HepG2 (cell line): ENCODE results near the gene RPS6KB1. TPM values are rescaled to one million over a fixed set of nuclear protein-coding genes. Genes with fewer than 3 reads are reported as not detected.

ENCODE experiments used
- EZH2 ChIP-seq: conservative IDR thresholded peaks from 2 replicates; pipeline ENCODE4 v1.6.1; 2012; ENCODE audit warnings: mild to moderate bottlenecking, low read depth, low read length, moderate library complexity
- ISL2 ChIP-seq: sonication (generic); formaldehyde crosslinking; IDR thresholded peaks from 2 replicates; pipeline ENCODE4 v1.5.0; 2020; ENCODE audit warnings: missing genetic modification reagents
- JARID2 ChIP-seq: sonication (generic); formaldehyde crosslinking; IDR thresholded peaks from 2 replicates; pipeline ENCODE4 v1.8.1; 2023; ENCODE audit warnings: missing genetic modification reagents, inconsistent platforms; ENCODE audit not compliant: insufficient replicate concordance
- MEF2D ChIP-seq: sonication (generic); formaldehyde crosslinking; IDR thresholded peaks from 2 replicates; pipeline ENCODE4 v1.5.1; 2020; ENCODE audit warnings: mild to moderate bottlenecking, missing genetic modification reagents
- MIER3 ChIP-seq: IDR thresholded peaks from 2 replicates; pipeline ENCODE4 v1.6.1; 2016; ENCODE audit warnings: missing compliant biosample characterization, borderline replicate concordance
- NFYB ChIP-seq: sonication (generic); formaldehyde crosslinking; IDR thresholded peaks from 2 replicates; pipeline ENCODE4 v1.4.0; 2020; ENCODE audit warnings: missing genetic modification reagents
- PAF1 ChIP-seq: IDR thresholded peaks from 2 replicates; pipeline ENCODE4 v1.6.1; 2016; ENCODE audit warnings: missing genetic modification reagents, missing compliant biosample characterization
- RAD21 ChIP-seq: fragments of 450-650 bp; formaldehyde crosslinking; IDR thresholded peaks from 2 replicates; pipeline ENCODE4 v1.5.0; 2020; ENCODE audit warnings: mild to moderate bottlenecking
- ZNF614 ChIP-seq: IDR thresholded peaks from 2 replicates; pipeline ENCODE4 v1.6.1; 2018; ENCODE audit warnings: missing biosample characterization, missing genetic modification reagents, inconsistent platforms, borderline replicate concordance
- ZNF670 ChIP-seq: sonication (generic); formaldehyde crosslinking; IDR thresholded peaks from 2 replicates; pipeline ENCODE4 v1.8.0; 2022; ENCODE audit warnings: mild to moderate bottlenecking, missing genetic modification reagents, borderline replicate concordance
- polyA plus RNA-seq, 8 experiments: library from polyadenylated mRNA; depleted of rRNA in 3 of 8; stranded (reverse) in 7 of 8; unstranded in 1 of 8; fragments of >200 nt; fragmentation: Illumina TruSeq in 4 of 8; extraction: Trizol in 4 of 8; gene quantifications; 2 replicates each; pipeline versions ENCODE4 v1.2.1 to v1.2.3, GENCODE V29; 2011 to 2016; ENCODE audit warnings: low read depth in 4 of 8, missing spikeins in 1 of 8, mixed read lengths in 1 of 8; ENCODE audit not compliant: insufficient read depth in 1 of 8
- total RNA-seq, 5 experiments: library from RNA; depleted of rRNA; stranded (reverse); fragments of >200 nt; fragmentation: Illumina TruSeq; extraction: Trizol; gene quantifications; 2 replicates each; pipeline ENCODE4 v1.2.3, GENCODE V29; 2016; ENCODE audit warnings: low read depth in 1 of 5
- TF ChIP-seq, protein P1 (sequence below): sonication (generic); formaldehyde crosslinking; IDR thresholded peaks from 2 replicates; pipeline ENCODE4 v1.4.0; 2020; ENCODE audit warnings: missing genetic modification reagents
- TF ChIP-seq, protein P2 (sequence below): sonication (generic); formaldehyde crosslinking; IDR thresholded peaks from 2 replicates; pipeline ENCODE4 v1.4.0; 2020; ENCODE audit warnings: missing genetic modification reagents, borderline replicate concordance
- TF ChIP-seq, protein P3 (sequence below): sonication (generic); formaldehyde crosslinking; IDR thresholded peaks from 2 replicates; pipeline ENCODE4 v1.4.0; 2020; ENCODE audit warnings: missing genetic modification reagents, borderline replicate concordance
- TF ChIP-seq, protein P4 (sequence below): IDR thresholded peaks from 2 replicates; pipeline ENCODE4 v1.6.1; 2012; ENCODE audit warnings: low read length, improper control_type of control experiment
- TF ChIP-seq, protein P5 (sequence below): IDR thresholded peaks from 2 replicates; pipeline ENCODE4 v1.6.1; 2012; ENCODE audit warnings: low read depth, low read length, improper control_type of control experiment

RPS6KB1 gene
- total and polyA plus RNA-seq, 2 of the 13 experiments (the other 11 are each of a cell fraction or from before 2014, with no cell fraction given), result 16.5 to 42.2 TPM

DNA sequence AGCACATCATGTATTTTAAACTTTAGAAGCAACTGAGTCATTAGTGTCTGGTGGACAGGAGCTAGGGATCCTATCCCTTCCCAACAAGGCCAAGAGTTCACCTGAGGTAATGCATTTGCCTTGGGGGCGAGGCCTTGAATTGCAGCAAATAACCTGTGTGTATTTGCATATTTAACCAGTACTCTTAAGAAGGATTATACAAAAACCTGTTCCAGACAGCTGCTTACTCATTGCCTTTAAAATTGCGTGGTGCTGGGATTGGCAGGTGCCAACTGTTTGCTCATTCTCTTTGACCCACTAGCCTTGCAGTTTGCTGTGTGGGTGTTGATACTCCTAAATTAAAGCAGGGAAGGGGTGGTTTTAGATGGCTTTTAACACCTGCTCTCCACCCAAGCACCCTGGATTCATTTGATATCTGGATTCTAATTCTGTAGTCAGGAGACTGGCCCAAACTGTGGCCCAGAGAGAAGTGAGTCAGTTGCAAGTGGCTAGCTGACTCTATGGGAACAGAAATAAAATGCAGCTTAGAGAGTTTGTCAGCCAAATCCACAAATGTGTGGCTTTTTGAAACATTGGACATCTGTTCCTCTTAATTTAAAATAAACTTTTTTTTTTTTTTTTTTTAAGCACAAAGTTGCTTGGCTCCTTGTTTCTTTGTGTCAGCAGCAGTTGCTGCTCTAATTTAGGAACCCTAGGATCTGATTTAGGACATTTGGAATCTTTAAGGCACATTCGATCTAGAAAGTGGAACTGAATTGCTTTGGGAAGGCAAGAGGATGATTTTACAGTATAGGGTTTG lies 47.1 kb upstream of the RPS6KB1 start (continued):
- TF ChIP-seq, protein P1, sequence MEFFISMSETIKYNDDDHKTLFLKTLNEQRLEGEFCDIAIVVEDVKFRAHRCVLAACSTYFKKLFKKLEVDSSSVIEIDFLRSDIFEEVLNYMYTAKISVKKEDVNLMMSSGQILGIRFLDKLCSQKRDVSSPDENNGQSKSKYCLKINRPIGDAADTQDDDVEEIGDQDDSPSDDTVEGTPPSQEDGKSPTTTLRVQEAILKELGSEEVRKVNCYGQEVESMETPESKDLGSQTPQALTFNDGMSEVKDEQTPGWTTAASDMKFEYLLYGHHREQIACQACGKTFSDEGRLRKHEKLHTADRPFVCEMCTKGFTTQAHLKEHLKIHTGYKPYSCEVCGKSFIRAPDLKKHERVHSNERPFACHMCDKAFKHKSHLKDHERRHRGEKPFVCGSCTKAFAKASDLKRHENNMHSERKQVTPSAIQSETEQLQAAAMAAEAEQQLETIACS (CRISPR knock-in tag), result no peak
- no peak for TF ChIP-seq RAD21 (CRISPR knock-in tag)
- TF ChIP-seq ZNF614 (CRISPR knock-in tag), result peak; percentile 58; the same call in 1 of the 2 replicates
- no peak for TF ChIP-seq ISL2 (CRISPR knock-in tag)
- no peak; the same call in 1 of the 2 replicates for TF ChIP-seq NFYB
- TF ChIP-seq, protein P2, sequence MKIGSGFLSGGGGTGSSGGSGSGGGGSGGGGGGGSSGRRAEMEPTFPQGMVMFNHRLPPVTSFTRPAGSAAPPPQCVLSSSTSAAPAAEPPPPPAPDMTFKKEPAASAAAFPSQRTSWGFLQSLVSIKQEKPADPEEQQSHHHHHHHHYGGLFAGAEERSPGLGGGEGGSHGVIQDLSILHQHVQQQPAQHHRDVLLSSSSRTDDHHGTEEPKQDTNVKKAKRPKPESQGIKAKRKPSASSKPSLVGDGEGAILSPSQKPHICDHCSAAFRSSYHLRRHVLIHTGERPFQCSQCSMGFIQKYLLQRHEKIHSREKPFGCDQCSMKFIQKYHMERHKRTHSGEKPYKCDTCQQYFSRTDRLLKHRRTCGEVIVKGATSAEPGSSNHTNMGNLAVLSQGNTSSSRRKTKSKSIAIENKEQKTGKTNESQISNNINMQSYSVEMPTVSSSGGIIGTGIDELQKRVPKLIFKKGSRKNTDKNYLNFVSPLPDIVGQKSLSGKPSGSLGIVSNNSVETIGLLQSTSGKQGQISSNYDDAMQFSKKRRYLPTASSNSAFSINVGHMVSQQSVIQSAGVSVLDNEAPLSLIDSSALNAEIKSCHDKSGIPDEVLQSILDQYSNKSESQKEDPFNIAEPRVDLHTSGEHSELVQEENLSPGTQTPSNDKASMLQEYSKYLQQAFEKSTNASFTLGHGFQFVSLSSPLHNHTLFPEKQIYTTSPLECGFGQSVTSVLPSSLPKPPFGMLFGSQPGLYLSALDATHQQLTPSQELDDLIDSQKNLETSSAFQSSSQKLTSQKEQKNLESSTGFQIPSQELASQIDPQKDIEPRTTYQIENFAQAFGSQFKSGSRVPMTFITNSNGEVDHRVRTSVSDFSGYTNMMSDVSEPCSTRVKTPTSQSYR (CRISPR knock-in tag), result 0 out of 2 replicates have a peak, but pooled peaks have one; percentile 51
- TF ChIP-seq JARID2, result no peak
- TF ChIP-seq, protein P3, sequence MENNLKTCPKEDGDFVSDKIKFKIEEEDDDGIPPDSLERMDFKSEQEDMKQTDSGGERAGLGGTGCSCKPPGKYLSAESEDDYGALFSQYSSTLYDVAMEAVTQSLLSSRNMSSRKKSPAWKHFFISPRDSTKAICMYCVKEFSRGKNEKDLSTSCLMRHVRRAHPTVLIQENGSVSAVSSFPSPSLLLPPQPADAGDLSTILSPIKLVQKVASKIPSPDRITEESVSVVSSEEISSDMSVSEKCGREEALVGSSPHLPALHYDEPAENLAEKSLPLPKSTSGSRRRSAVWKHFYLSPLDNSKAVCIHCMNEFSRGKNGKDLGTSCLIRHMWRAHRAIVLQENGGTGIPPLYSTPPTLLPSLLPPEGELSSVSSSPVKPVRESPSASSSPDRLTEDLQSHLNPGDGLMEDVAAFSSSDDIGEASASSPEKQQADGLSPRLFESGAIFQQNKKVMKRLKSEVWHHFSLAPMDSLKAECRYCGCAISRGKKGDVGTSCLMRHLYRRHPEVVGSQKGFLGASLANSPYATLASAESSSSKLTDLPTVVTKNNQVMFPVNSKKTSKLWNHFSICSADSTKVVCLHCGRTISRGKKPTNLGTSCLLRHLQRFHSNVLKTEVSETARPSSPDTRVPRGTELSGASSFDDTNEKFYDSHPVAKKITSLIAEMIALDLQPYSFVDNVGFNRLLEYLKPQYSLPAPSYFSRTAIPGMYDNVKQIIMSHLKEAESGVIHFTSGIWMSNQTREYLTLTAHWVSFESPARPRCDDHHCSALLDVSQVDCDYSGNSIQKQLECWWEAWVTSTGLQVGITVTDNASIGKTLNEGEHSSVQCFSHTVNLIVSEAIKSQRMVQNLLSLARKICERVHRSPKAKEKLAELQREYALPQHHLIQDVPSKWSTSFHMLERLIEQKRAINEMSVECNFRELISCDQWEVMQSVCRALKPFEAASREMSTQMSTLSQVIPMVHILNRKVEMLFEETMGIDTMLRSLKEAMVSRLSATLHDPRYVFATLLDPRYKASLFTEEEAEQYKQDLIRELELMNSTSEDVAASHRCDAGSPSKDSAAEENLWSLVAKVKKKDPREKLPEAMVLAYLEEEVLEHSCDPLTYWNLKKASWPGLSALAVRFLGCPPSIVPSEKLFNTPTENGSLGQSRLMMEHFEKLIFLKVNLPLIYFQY (CRISPR knock-in tag), result no peak
- TF ChIP-seq ZNF670, result 0 out of 2 replicates have a peak, but pooled peaks have one; percentile 46
- TF ChIP-seq, protein P4, sequence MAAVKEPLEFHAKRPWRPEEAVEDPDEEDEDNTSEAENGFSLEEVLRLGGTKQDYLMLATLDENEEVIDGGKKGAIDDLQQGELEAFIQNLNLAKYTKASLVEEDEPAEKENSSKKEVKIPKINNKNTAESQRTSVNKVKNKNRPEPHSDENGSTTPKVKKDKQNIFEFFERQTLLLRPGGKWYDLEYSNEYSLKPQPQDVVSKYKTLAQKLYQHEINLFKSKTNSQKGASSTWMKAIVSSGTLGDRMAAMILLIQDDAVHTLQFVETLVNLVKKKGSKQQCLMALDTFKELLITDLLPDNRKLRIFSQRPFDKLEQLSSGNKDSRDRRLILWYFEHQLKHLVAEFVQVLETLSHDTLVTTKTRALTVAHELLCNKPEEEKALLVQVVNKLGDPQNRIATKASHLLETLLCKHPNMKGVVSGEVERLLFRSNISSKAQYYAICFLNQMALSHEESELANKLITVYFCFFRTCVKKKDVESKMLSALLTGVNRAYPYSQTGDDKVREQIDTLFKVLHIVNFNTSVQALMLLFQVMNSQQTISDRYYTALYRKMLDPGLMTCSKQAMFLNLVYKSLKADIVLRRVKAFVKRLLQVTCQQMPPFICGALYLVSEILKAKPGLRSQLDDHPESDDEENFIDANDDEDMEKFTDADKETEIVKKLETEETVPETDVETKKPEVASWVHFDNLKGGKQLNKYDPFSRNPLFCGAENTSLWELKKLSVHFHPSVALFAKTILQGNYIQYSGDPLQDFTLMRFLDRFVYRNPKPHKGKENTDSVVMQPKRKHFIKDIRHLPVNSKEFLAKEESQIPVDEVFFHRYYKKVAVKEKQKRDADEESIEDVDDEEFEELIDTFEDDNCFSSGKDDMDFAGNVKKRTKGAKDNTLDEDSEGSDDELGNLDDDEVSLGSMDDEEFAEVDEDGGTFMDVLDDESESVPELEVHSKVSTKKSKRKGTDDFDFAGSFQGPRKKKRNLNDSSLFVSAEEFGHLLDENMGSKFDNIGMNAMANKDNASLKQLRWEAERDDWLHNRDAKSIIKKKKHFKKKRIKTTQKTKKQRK, result no peak
- TF ChIP-seq MIER3, result peak; percentile 85; the same call in 1 of the 2 replicates
- TF ChIP-seq, protein P5, sequence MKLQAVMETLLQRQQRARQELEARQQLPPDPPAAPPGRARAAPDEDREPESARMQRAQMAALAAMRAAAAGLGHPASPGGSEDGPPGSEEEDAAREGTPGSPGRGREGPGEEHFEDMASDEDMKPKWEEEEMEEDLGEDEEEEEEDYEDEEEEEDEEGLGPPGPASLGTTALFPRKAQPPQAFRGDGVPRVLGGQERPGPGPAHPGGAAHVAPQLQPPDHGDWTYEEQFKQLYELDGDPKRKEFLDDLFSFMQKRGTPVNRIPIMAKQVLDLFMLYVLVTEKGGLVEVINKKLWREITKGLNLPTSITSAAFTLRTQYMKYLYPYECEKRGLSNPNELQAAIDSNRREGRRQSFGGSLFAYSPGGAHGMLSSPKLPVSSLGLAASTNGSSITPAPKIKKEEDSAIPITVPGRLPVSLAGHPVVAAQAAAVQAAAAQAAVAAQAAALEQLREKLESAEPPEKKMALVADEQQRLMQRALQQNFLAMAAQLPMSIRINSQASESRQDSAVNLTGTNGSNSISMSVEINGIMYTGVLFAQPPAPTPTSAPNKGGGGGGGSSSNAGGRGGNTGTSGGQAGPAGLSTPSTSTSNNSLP, result peak; percentile 39; the same call in 1 of the 2 replicates
- no peak for TF ChIP-seq MEF2D (CRISPR knock-in tag)
- peak; percentile 81; the same call in 1 of the 2 replicates for TF ChIP-seq PAF1
- no peak for TF ChIP-seq EZH2
